ENCODE data around the gene HSD17B8. TPM values are rescaled to one million over a fixed set of nuclear protein-coding genes. Genes with fewer than 3 reads are reported as not detected.

Gene HSD17B8
- polyA plus RNA-seq, 2 of the 4 experiments (the other 2 are of a cell fraction) = 9.5 to 16.5 TPM

- TF ChIP-seq E2F6 (IDR thresholded peaks at IDR 0.05; ENCODE audit: borderline replicate concordance, low read depth) (peak; percentile 52; the same call in 1 of the 2 replicates), JUN (IDR thresholded peaks at IDR 0.05) (peak in 1 of 2 experiments; percentile 70; a peak in 3 of 5 replicates), MYC (IDR thresholded peaks at IDR 0.05; ENCODE audit: borderline replicate concordance, low read length) (no peak), RARB (CRISPR knock-in tag; IDR thresholded peaks at IDR 0.05) (no peak), GATA3 (IDR thresholded peaks at IDR 0.05; ENCODE audit: borderline replicate concordance) (no peak; the same call in 1 of the 2 replicates), POLR2AphosphoS2 (conservative IDR thresholded peaks at IDR 0.05; ENCODE audit: low read length) (no peak), TFCP2L1 (CRISPR knock-in tag; IDR thresholded peaks at IDR 0.05) (peak; percentile 35; the same call in 1 of the 2 replicates), KDM5A (IDR thresholded peaks at IDR 0.05) (no peak), RAD21 (conservative IDR thresholded peaks at IDR 0.05 in 1 of 2, IDR thresholded peaks at IDR 0.05 in 1 of 2) (no peak), ZNF302 (CRISPR knock-in tag; IDR thresholded peaks at IDR 0.05) (no peak)
Measured at GRCh38 chr6:33208091-33208967, 3.9 kb downstream of the HSD17B8 start, which contains the start of gene RING1 (continued).

- Histone ChIP-seq H3K9me3 (no peaks in the 10 kb centered on the region), H3K4me2 (no peak overlapping the region), H3K27ac (no peak overlapping the region), H3K4me1 (peaks cover 31% of the 10 kb centered on the region), H3K4me3 (no peak overlapping the region)
- no peak for DNase-seq (ENCODE audit: low read depth in 1 of 2, low spot score in 1 of 2)
- no peak for FAIRE-seq
- WGBS (ENCODE audit: missing lambda C conversion rate) = 81% methylated on average over 5 of the region's 10 CpGs
- CTCF ChIA-PET = interaction anchor here (2.7 kb wide), 1 partner anchor 38 kb away, joined by 11 read pairs; no protein-coding TSS in a partner anchor
- no peak for ATAC-seq
- POLR2A ChIA-PET = interaction anchor here (1.7 to 1.9 kb wide), 2 partner anchors 10 to 39 kb away, joined by 6 to 13 read pairs; no protein-coding TSS in a partner anchor
- TF ChIP-seq TFCP2L1 (CRISPR knock-in tag; IDR thresholded peaks at IDR 0.05) (no peak), FOXS1 (CRISPR knock-in tag; IDR thresholded peaks at IDR 0.05) (no peak), CHD2 (IDR thresholded peaks at IDR 0.05; ENCODE audit: low read length, partially characterized antibody) (no peak), E2F6 (IDR thresholded peaks at IDR 0.05; ENCODE audit: borderline replicate concordance, low read depth) (no peak), CBX8 (IDR thresholded peaks at IDR 0.05) (no peak), CBX2 (IDR thresholded peaks at IDR 0.05; ENCODE audit: borderline replicate concordance, low read depth) (no peak), RCOR1 (IDR thresholded peaks at IDR 0.05; ENCODE audit: low read depth, low read length) (no peak), REST (IDR thresholded peaks at IDR 0.05) (no peak), CEBPB (IDR thresholded peaks at IDR 0.05) (no peak), HOXB5 (CRISPR knock-in tag; IDR thresholded peaks at IDR 0.05) (no peak), HEYL (CRISPR knock-in tag; IDR thresholded peaks at IDR 0.05) (no peak), POLR2A (IDR thresholded peaks at IDR 0.05; ENCODE audit: low read length) (no peak), CTCF (IDR thresholded peaks at IDR 0.05) (no peak), KDM5A (IDR thresholded peaks at IDR 0.05) (no peak), HOXB13 (CRISPR knock-in tag; IDR thresholded peaks at IDR 0.05; ENCODE audit: low read depth) (no peak), ZNF302 (CRISPR knock-in tag; IDR thresholded peaks at IDR 0.05) (no peak), SMC3 (IDR thresholded peaks at IDR 0.05) (no peak)
Measured at GRCh38 chr6:33209856-33210255, 5.4 kb downstream of the HSD17B8 start.
